HepG2 (cell line): Measurements from ENCODE around the gene ODAD4. TPM values are rescaled to one million over a fixed set of nuclear protein-coding genes. Genes with fewer than 3 reads are reported as not detected.

Experiments
- ATAC-seq: fragments of 200-7000 bp; cut with Tn5 transposase; 3 replicates; pipeline ENCODE4 v1.9.1; 2020; ENCODE audit warnings: mild to moderate bottlenecking, moderate library complexity
- Bru-seq: library from RNA; stranded (reverse); fragments of 400-500 nt; gene quantifications from one replicate; lab custom pipeline; 2021; lab: Mats Ljungman, UMichigan
- BruChase-seq, 2 experiments: library from RNA; stranded (reverse); fragments of 400-500 nt; gene quantifications; one replicate each; lab custom pipeline; 2021; lab: Mats Ljungman, UMichigan
- BruUV-seq: library from RNA; stranded (reverse); fragments of 400-500 nt; replicated peaks from 2 replicates; lab custom pipeline; 2021; lab: Mats Ljungman, UMichigan
- CTCF ChIA-PET: fragments of 300-600 bp; formaldehyde crosslinking; extraction: SDS; loops from one replicate; lab custom pipeline; 2021; ENCODE audit warnings: low total read pairs, inconsistent platforms, low intra/inter-chr PET ratio; lab: Yijun Ruan, JAX
- POLR2A ChIA-PET: fragments of 350-600 bp; sonication (Branson Sonifier 250); formaldehyde crosslinking; loops from one replicate; lab custom pipeline; 2020; ENCODE audit warnings: antibody characterized with exemption, inconsistent platforms; lab: Yijun Ruan, JAX
- DNase-seq: peaks from one replicate; pipeline ENCODE4 v3.0.0-alpha.2; 2015; ENCODE audit warnings: low spot score
- FAIRE-seq: peaks from 3 replicates; lab custom pipeline; 2011; peaks lifted over from hg19 to GRCh38; lab: Jason Lieb, UNC
- H2AFZ ChIP-seq: one replicate; pipeline ENCODE4 v1.6.1; 2011; ENCODE audit warnings: low read length, inconsistent platforms
- H3K27ac ChIP-seq: fragments of 300-600 bp; 3 replicates; pipeline ENCODE4 v1.8.0; 2011; ENCODE audit warnings: mixed run types, mild to moderate bottlenecking, mixed read lengths, low read length, inconsistent platforms; ENCODE audit not compliant: insufficient read depth; ENCODE audit errors: extremely low read length
- H3K27me3 ChIP-seq, 2 experiments: fragments of 200-600 bp in 1 of 2; 2 replicates in 1 of 2; 3 replicates in 1 of 2; pipeline versions ENCODE4 v1.6.0 to v1.8.0; 2011; ENCODE audit warnings: low read length in 2 of 2, mild to moderate bottlenecking in 2 of 2, moderate library complexity in 2 of 2, inconsistent platforms in 1 of 2; ENCODE audit not compliant: insufficient read depth in 2 of 2, control insufficient read depth in 1 of 2
- H3K36me3 ChIP-seq, 2 experiments: fragments of 200-600 bp in 1 of 2; replicated peaks in 1 of 2; 2 replicates in 1 of 2; 3 replicates in 1 of 2; pipeline versions ENCODE4 v1.5.1 to v1.8.0; 2011; ENCODE audit warnings: low read length in 2 of 2, inconsistent platforms in 1 of 2; ENCODE audit not compliant: insufficient read depth in 2 of 2, control insufficient read depth in 1 of 2
- H3K4me1 ChIP-seq: 2 replicates; pipeline ENCODE4 v1.5.1; 2012; ENCODE audit warnings: low read length, inconsistent platforms; ENCODE audit not compliant: insufficient read depth
- H3K4me2 ChIP-seq: 2 replicates; pipeline ENCODE4 v1.6.0; 2011; ENCODE audit warnings: low read depth, low read length, inconsistent platforms
- H3K4me3 ChIP-seq, 3 experiments: fragments of 200-600 bp in 1 of 3; sonication (generic), shearing (Covaris generic) in 1 of 3; replicated peaks in 1 of 3; 2 replicates each; pipeline ENCODE4 v1.5.1; 2011 to 2016; ENCODE audit warnings: low read length in 3 of 3, inconsistent platforms in 2 of 3, low read depth in 2 of 3, mild to moderate bottlenecking in 2 of 3, control low read depth in 1 of 3, mixed read lengths in 1 of 3; ENCODE audit not compliant: insufficient read depth in 1 of 3
- H3K79me2 ChIP-seq: one replicate; pipeline ENCODE4 v1.6.1; 2011; ENCODE audit warnings: low read length, inconsistent platforms; ENCODE audit not compliant: insufficient read depth
- H3K9ac ChIP-seq: 2 replicates; pipeline ENCODE4 v1.6.0; 2011; ENCODE audit warnings: mild to moderate bottlenecking, low read depth, low read length, inconsistent platforms; ENCODE audit not compliant: insufficient read depth
- H3K9me3 ChIP-seq: 2 replicates; pipeline ENCODE4 v1.5.1; 2012; ENCODE audit warnings: mild to moderate bottlenecking, low read length
- H4K20me1 ChIP-seq: 2 replicates; pipeline ENCODE4 v1.6.0; 2011; ENCODE audit warnings: inconsistent platforms, mild to moderate bottlenecking, low read length, moderate library complexity; ENCODE audit not compliant: insufficient read depth
- CEBPZ ChIP-seq: IDR thresholded peaks from 2 replicates; pipeline ENCODE4 v1.6.1; 2012; ENCODE audit warnings: low read length, improper control_type of control experiment
- GMEB1 ChIP-seq: sonication (generic); formaldehyde crosslinking; IDR thresholded peaks from 2 replicates; pipeline ENCODE4 v1.5.1; 2020; ENCODE audit warnings: missing genetic modification reagents, mild to moderate bottlenecking, borderline replicate concordance
- MEIS2 ChIP-seq: sonication (generic); formaldehyde crosslinking; IDR thresholded peaks from 2 replicates; pipeline ENCODE4 v1.9.0; 2021; ENCODE audit warnings: mild to moderate bottlenecking, missing genetic modification reagents
- PITX1 ChIP-seq: sonication (generic); formaldehyde crosslinking; IDR thresholded peaks from 2 replicates; pipeline ENCODE4 v1.5.1; 2020; ENCODE audit warnings: mild to moderate bottlenecking, missing genetic modification reagents
- RBM39 ChIP-seq: fragments of 200-400 bp; formaldehyde crosslinking; IDR thresholded peaks from one replicate; pipeline ENCODE4 v1.6.1; 2018; ENCODE audit warnings: antibody characterized with exemption, mild to moderate bottlenecking, low read depth, low read length; ENCODE audit not compliant: poor library complexity, severe bottlenecking
- SUZ12 ChIP-seq: fragments of 150-350 bp; IDR thresholded peaks from 2 replicates; pipeline ENCODE4 v1.6.1; 2014; ENCODE audit warnings: low read depth, low read length
- TERF1 ChIP-seq: sonication (generic); formaldehyde crosslinking; IDR thresholded peaks from 2 replicates; pipeline ENCODE4 v1.8.0; 2022; ENCODE audit warnings: mild to moderate bottlenecking, missing genetic modification reagents, moderate library complexity
- ZBTB7A ChIP-seq: sonication (generic); formaldehyde crosslinking; IDR thresholded peaks from 2 replicates; pipeline ENCODE4 v1.8.0; 2022; ENCODE audit warnings: mild to moderate bottlenecking, missing genetic modification reagents
- ZFP36L2 ChIP-seq: sonication (generic); formaldehyde crosslinking; IDR thresholded peaks from 2 replicates; pipeline ENCODE4 v1.4.0; 2020; ENCODE audit warnings: missing genetic modification reagents
- ZNF343 ChIP-seq: sonication (generic); formaldehyde crosslinking; IDR thresholded peaks from 2 replicates; pipeline ENCODE4 v1.4.0; 2020; ENCODE audit warnings: mild to moderate bottlenecking, missing genetic modification reagents
- ZSCAN30 ChIP-seq: sonication (generic); formaldehyde crosslinking; IDR thresholded peaks from 2 replicates; pipeline ENCODE4 v1.5.0; 2020; ENCODE audit warnings: mild to moderate bottlenecking, missing genetic modification reagents
- WGBS: methylation state at CpG from one replicate; pipeline ENCODE4 v1.1.6; 2017; ENCODE audit warnings: low lambda C conversion rate; 5-methylcytosine and 5-hydroxymethylcytosine counted together
- in situ Hi-C: cut with HindIII; loops from 2 replicates; pipeline ENCODE4 v1.10.0; 2017; ENCODE audit warnings: low pct_unique_long_range_greater_than_20kb; ENCODE audit not compliant: extremely low pct_ligation_motif_present
- intact Hi-C: fragments of 100-400 bp; cut with micrococcal nuclease; formaldehyde crosslinking; loops from one replicate; pipeline ENCODE4 v1.10.0; 2022; ENCODE audit not compliant: unreplicated experiment
- long read RNA-seq, 2 experiments: library from RNA in 1 of 2; library from polyadenylated mRNA in 1 of 2; stranded (forward) in 1 of 2; unstranded in 1 of 2; transcript quantifications; one replicate each; pipeline ENCODE4 v2.0.0, GENCODE V29; 2019 to 2022
- polyA minus RNA-seq, 3 experiments: library from RNA; depleted of rRNA, polyadenylated mRNA; stranded (reverse); fragments of >200 nt; gene quantifications; 2 replicates each; pipeline ENCODE4 v1.2.3, GENCODE V29; 2011; ENCODE audit warnings: low replicate concordance in 1 of 3
- polyA plus RNA-seq, 8 experiments: library from polyadenylated mRNA; depleted of rRNA in 3 of 8; stranded (reverse) in 7 of 8; unstranded in 1 of 8; fragments of >200 nt; fragmentation: Illumina TruSeq in 4 of 8; extraction: Trizol in 4 of 8; gene quantifications; 2 replicates each; pipeline versions ENCODE4 v1.2.1 to v1.2.3, GENCODE V29; 2011 to 2016; ENCODE audit warnings: low read depth in 4 of 8, missing spikeins in 1 of 8, mixed read lengths in 1 of 8; ENCODE audit not compliant: insufficient read depth in 1 of 8
- total RNA-seq, 5 experiments: library from RNA; depleted of rRNA; stranded (reverse); fragments of >200 nt; fragmentation: Illumina TruSeq; extraction: Trizol; gene quantifications; 2 replicates each; pipeline ENCODE4 v1.2.3, GENCODE V29; 2016; ENCODE audit warnings: low read depth in 1 of 5

Gene ODAD4
- total RNA-seq (2016; rRNA removed; fragmentation: Illumina TruSeq; extraction: Trizol) (0.53 and 0.60 TPM in 2 replicates), polyA plus RNA-seq (2011; rRNA removed) (0.48 and 0.73 TPM in 2 replicates), polyA minus RNA-seq (2011; rRNA and poly(A)+ RNA removed; ENCODE audit: low replicate concordance) (0.48 TPM in 1 of 2 replicates, not detected in the other), Bru-seq, nascent RNA (percentile 27 among the genes with signal in this experiment), BruChase-seq, experiment 1, labeled RNA remaining after a 6-hour chase (percentile 18 among the genes with signal in this experiment), BruChase-seq, experiment 2, labeled RNA remaining after a 2-hour chase (percentile 25 among the genes with signal in this experiment)
- total RNA-seq (2016; cell fraction: cytosol; rRNA removed; fragmentation: Illumina TruSeq; extraction: Trizol; ENCODE audit: low read depth): 0.18 TPM in 1 of 2 replicates, not detected in the other
- total RNA-seq (2016; cell fraction: insoluble cytoplasmic fraction; rRNA removed; fragmentation: Illumina TruSeq; extraction: Trizol): 0.41 and 0.92 TPM in 2 replicates
- 0.09 and 0.28 TPM in 2 replicates for total RNA-seq (2016; cell fraction: membrane; rRNA removed; fragmentation: Illumina TruSeq; extraction: Trizol)
- 0.37 and 1.4 TPM in 2 replicates for total RNA-seq (2016; cell fraction: nucleus; rRNA removed; fragmentation: Illumina TruSeq; extraction: Trizol)
- 0.15 and 0.35 TPM in 2 replicates for polyA plus RNA-seq (2011; cell fraction: cytosol; rRNA removed)
- 0.88 and 1.5 TPM in 2 replicates for polyA plus RNA-seq (2011; cell fraction: nucleus; rRNA removed)
- 0.57 and 0.59 TPM in 2 replicates for polyA plus RNA-seq (2012)
- 0.10 TPM in 1 of 2 replicates, not detected in the other for polyA plus RNA-seq (2016; cell fraction: cytosol; fragmentation: Illumina TruSeq; extraction: Trizol; ENCODE audit: low read depth)
- 0.72 and 1.5 TPM in 2 replicates for polyA plus RNA-seq (2016; cell fraction: insoluble cytoplasmic fraction; fragmentation: Illumina TruSeq; extraction: Trizol; ENCODE audit: low read depth)
- 0.08 TPM in 1 of 2 replicates, not detected in the other for polyA plus RNA-seq (2016; cell fraction: membrane; fragmentation: Illumina TruSeq; extraction: Trizol; ENCODE audit: low read depth)
- 0.74 and 1.3 TPM in 2 replicates for polyA plus RNA-seq (2016; cell fraction: nucleus; fragmentation: Illumina TruSeq; extraction: Trizol; ENCODE audit: insufficient read depth, low read depth)
- polyA minus RNA-seq (2011; cell fraction: cytosol; rRNA and poly(A)+ RNA removed): not detected in 2 replicates
- polyA minus RNA-seq (2011; cell fraction: nucleus; rRNA and poly(A)+ RNA removed): 1.3 and 4.0 TPM in 2 replicates
- long read RNA-seq, experiment 1: 0 reads
- long read RNA-seq, experiment 2: 0 reads

- DNase-seq (peak; percentile 95), ATAC-seq (peak; percentile 99), FAIRE-seq (peak; percentile 91)
- H3K36me3 ChIP-seq: no peaks in the 10 kb centered on the region
- peaks cover 3% of the 10 kb centered on the region for H3K79me2 ChIP-seq
- ChIA-PET CTCF (interaction anchor here (1.4 kb wide), 1 partner anchor 29 kb away, joined by 11 read pairs; no protein-coding TSS in a partner anchor), POLR2A (interaction anchor here (0.6 to 3.2 kb wide), 30 partner anchors 8 to 241 kb away, joined by 3 to 72 read pairs (median 5); partner anchors contain the start of genes ACLY, CNP, DHX58 and DNAJC7)
- H2AFZ ChIP-seq: peak within 1 kb of the TSS; percentile 81
- BruUV-seq: TSS peak; percentile 99
- WGBS: 3% methylated on average over 39 of the region's 43 CpGs
- in situ Hi-C loops: no loop called here
- peak within 1 kb of the TSS; percentile 96 for H3K4me2 ChIP-seq
- H3K9ac ChIP-seq: peak within 1 kb of the TSS; percentile 73
- H3K4me1 ChIP-seq: peaks cover 42% of the 10 kb centered on the region
- peak within 1 kb of the TSS; percentile 51 to 76 (median 70) for H3K4me3 ChIP-seq
- intact Hi-C loops: loop anchor here (1.0 kb wide), 1 partner anchor 29 kb away; no protein-coding TSS in a partner anchor
- H3K27ac ChIP-seq: peak within 1 kb of the TSS; percentile 62
- no peaks in the 10 kb centered on the region for H4K20me1 ChIP-seq
- H3K27me3 ChIP-seq: no peaks in the 10 kb centered on the region
- H3K9me3 ChIP-seq: no peaks in the 10 kb centered on the region
- TF ChIP-seq RBM39: no peak
- no peak for TF ChIP-seq TERF1 (CRISPR knock-in tag)
- TF ChIP-seq SUZ12: no peak
- TF ChIP-seq GMEB1 (CRISPR knock-in tag): peak; percentile 87
- peak; percentile 92 for TF ChIP-seq ZNF343 (CRISPR knock-in tag)
- no peak for TF ChIP-seq ZFP36L2
- peak; percentile 86 for TF ChIP-seq PITX1 (CRISPR knock-in tag)
- TF ChIP-seq ZBTB7A (CRISPR knock-in tag): no peak
- TF ChIP-seq MEIS2 (CRISPR knock-in tag): peak; percentile 85
- TF ChIP-seq ZSCAN30 (CRISPR knock-in tag): 0 out of 2 replicates have a peak, but pooled peaks have one; percentile 79
- no peak for TF ChIP-seq CEBPZ
Observed at GRCh38 chr17:41930009-41930832, at the start of gene ODAD4. ODAD4 (plus strand) TSS chr17:41930617; CDS start chr17:41930724, 107 bp downstream.
